ENCODE results near the gene COP1. TPM values are rescaled to one million over a fixed set of nuclear protein-coding genes. Genes with fewer than 3 reads are reported as not detected.

The COP1 gene
- total RNA-seq, 1 donor from 2014 or later = 72.2 TPM

DNA sequence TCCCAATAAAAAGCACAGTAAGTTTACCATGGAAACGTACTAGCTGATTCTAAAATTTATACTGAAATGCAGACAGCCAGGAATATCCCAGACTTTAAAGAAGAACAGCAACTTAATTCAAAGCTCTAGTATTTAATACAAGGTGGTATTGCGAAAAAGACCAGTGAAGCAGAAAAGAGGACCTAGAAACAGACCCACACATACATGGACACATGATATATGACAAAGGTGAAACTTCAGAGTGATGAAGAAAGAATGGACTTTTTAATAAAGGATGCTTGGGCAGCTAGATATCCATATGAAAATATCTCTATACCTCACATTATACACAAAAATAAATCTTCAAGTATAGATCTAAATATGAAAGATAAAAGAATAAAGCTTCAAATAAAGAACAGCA lies 62.6 kb downstream of the COP1 start:
- H3K9me3 ChIP-seq = no peaks in the 10 kb centered on the region
- H3K27ac ChIP-seq = no peak overlapping the region
- no peak for TF ChIP-seq POLR2AphosphoS5 (IDR thresholded peaks at IDR 0.05; ENCODE audit: insufficient read depth in 1 of 2, low read depth in 1 of 2)
- TF ChIP-seq, protein P1, sequence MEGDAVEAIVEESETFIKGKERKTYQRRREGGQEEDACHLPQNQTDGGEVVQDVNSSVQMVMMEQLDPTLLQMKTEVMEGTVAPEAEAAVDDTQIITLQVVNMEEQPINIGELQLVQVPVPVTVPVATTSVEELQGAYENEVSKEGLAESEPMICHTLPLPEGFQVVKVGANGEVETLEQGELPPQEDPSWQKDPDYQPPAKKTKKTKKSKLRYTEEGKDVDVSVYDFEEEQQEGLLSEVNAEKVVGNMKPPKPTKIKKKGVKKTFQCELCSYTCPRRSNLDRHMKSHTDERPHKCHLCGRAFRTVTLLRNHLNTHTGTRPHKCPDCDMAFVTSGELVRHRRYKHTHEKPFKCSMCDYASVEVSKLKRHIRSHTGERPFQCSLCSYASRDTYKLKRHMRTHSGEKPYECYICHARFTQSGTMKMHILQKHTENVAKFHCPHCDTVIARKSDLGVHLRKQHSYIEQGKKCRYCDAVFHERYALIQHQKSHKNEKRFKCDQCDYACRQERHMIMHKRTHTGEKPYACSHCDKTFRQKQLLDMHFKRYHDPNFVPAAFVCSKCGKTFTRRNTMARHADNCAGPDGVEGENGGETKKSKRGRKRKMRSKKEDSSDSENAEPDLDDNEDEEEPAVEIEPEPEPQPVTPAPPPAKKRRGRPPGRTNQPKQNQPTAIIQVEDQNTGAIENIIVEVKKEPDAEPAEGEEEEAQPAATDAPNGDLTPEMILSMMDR (IDR thresholded peaks at IDR 0.05) = no peak
- no peak for TF ChIP-seq POLR2A (IDR thresholded peaks at IDR 0.05)
- no peaks in the 10 kb centered on the region for H3K36me3 ChIP-seq
- H3K27me3 ChIP-seq = no peaks in the 10 kb centered on the region
- DNase-seq (ENCODE audit: extremely low spot score in 2 of 2) = no peak
- intact Hi-C loops (cut with DNase I) = no loop called here
- no peak overlapping the region for H3K4me3 ChIP-seq
- no peaks in the 10 kb centered on the region for H3K4me1 ChIP-seq

DNA sequence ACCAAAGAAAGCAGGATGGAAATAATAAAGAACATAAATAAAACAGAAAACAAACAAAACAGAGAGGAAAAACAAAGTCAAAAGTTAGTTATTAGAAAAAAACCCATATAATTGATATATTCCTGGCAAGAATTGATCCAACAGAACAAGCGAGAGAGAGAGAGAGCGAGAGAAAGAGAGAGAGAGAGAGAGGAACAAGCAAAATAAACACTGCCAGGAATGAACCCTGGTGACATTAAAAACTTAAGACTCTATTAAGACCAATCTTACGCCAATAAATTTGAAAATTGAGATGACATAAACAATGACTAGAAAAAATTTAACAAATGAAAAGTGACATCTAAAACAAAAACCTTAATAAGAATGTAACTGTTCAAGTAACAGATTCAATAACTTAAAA lies 64.1 kb downstream of the COP1 start:
- no peak for DNase-seq (ENCODE audit: extremely low spot score in 2 of 2)
- no peaks in the 10 kb centered on the region for H3K27me3 ChIP-seq
- H3K27ac ChIP-seq = no peak overlapping the region
- no peak overlapping the region for H3K4me3 ChIP-seq
- TF ChIP-seq POLR2A (IDR thresholded peaks at IDR 0.05) = no peak
- no peak for TF ChIP-seq POLR2AphosphoS5 (IDR thresholded peaks at IDR 0.05; ENCODE audit: insufficient read depth in 1 of 2, low read depth in 1 of 2)
- TF ChIP-seq, protein P1 (IDR thresholded peaks at IDR 0.05) = no peak
- intact Hi-C loops (cut with DNase I) = no loop called here
- H3K9me3 ChIP-seq = no peaks in the 10 kb centered on the region
- no peaks in the 10 kb centered on the region for H3K36me3 ChIP-seq
- H3K4me1 ChIP-seq = no peaks in the 10 kb centered on the region

DNA sequence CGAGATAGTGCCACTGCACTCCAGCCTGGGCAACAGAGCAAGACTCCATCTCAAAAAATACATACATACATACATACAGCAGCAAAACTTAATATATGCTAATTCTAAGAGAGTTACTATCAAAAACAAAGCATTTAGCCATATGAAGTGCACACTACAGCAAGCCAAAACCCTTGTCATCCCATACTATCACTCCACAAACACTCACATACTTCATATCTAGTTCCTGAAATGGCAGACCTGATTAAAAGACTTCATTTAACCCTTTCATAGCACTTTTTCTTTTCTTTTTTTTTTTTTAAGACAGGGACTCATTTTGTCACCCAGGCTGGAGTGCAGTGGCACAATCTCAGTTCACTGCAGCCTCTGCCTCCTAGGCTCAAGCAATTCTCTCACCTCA lies 65.6 kb downstream of the COP1 start:
- no peak for TF ChIP-seq POLR2A (IDR thresholded peaks at IDR 0.05)
- TF ChIP-seq, protein P1 (IDR thresholded peaks at IDR 0.05) = no peak
- no peaks in the 10 kb centered on the region for H3K27me3 ChIP-seq
- H3K4me1 ChIP-seq = no peaks in the 10 kb centered on the region
- DNase-seq (ENCODE audit: extremely low spot score in 2 of 2) = no peak
- H3K9me3 ChIP-seq = no peaks in the 10 kb centered on the region
- intact Hi-C loops (cut with DNase I) = no loop called here
- H3K36me3 ChIP-seq = no peaks in the 10 kb centered on the region
- H3K27ac ChIP-seq = no peak overlapping the region
- no peak overlapping the region for H3K4me3 ChIP-seq

DNA sequence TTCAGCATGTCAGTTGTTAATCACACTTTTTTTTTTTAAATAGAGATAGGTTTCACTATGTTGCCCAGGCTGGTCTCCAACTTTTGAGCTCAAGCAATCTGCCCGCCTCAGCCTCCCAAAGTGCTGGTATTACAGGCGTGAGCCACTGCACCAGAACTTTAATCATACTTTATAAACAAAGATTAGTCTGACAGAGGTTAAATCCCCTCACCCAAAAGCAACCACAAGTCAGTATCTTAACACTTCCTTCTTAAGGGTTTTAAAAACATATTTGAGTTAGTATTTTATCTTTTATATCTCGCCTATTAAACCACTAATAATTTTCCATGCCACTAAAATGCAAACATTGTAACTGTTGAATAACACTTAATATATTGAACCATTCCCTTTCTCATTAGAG lies 70.2 kb downstream of the COP1 start:
- H3K4me3 ChIP-seq = no peak overlapping the region
- H3K9me3 ChIP-seq = no peaks in the 10 kb centered on the region
- no peaks in the 10 kb centered on the region for H3K4me1 ChIP-seq
- TF ChIP-seq POLR2A (IDR thresholded peaks at IDR 0.05) (no peak), POLR2AphosphoS5 (IDR thresholded peaks at IDR 0.05; ENCODE audit: insufficient read depth in 1 of 2, low read depth in 1 of 2) (no peak)
- TF ChIP-seq, protein P1 (IDR thresholded peaks at IDR 0.05) = no peak
- H3K27me3 ChIP-seq = no peaks in the 10 kb centered on the region
- no peaks in the 10 kb centered on the region for H3K36me3 ChIP-seq
- DNase-seq (ENCODE audit: extremely low spot score in 2 of 2) = no peak
- no peak overlapping the region for H3K27ac ChIP-seq
- intact Hi-C loops (cut with DNase I) = no loop called here

DNA sequence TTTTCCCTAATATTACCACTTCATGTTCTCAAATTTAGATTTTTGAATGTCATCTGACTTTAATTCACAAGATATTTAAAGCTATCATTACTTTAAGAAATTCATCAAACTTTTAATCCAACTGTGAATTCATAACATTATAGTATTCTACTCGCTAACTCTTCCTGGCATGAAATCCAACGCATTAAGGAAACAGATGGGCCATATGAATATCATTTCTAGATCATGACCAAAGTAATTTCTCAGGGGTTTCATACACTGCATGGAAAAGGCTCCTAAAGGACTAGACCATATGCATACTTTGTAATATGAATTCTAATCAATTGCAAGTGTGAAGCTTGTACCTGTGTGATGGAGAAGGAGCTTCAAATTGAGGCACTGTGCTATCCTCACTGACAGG lies 72.4 kb downstream of the COP1 start:
- Histone ChIP-seq H3K27ac (no peak overlapping the region), H3K4me1 (no peaks in the 10 kb centered on the region), H3K36me3 (no peaks in the 10 kb centered on the region), H3K4me3 (no peak overlapping the region), H3K9me3 (no peaks in the 10 kb centered on the region), H3K27me3 (no peaks in the 10 kb centered on the region)
- TF ChIP-seq POLR2A (IDR thresholded peaks at IDR 0.05) (no peak), POLR2AphosphoS5 (IDR thresholded peaks at IDR 0.05; ENCODE audit: insufficient read depth in 1 of 2, low read depth in 1 of 2) (no peak)
- TF ChIP-seq, protein P1 (IDR thresholded peaks at IDR 0.05) = no peak
- no peak for DNase-seq (ENCODE audit: extremely low spot score in 2 of 2)
- intact Hi-C loops (cut with DNase I) = no loop called here

All from vagina (tissue), 2 donors.